ENCODE measurements around the gene ACBD4. TPM values are rescaled to one million over a fixed set of nuclear protein-coding genes. Genes with fewer than 3 reads are reported as not detected.

ACBD4 gene
- total and polyA plus RNA-seq, 10 of the 15 experiments (the other 5 are each of a cell fraction or from before 2014, with no cell fraction given) = 0.20 to 13.8 (median 6.9) TPM

DNA sequence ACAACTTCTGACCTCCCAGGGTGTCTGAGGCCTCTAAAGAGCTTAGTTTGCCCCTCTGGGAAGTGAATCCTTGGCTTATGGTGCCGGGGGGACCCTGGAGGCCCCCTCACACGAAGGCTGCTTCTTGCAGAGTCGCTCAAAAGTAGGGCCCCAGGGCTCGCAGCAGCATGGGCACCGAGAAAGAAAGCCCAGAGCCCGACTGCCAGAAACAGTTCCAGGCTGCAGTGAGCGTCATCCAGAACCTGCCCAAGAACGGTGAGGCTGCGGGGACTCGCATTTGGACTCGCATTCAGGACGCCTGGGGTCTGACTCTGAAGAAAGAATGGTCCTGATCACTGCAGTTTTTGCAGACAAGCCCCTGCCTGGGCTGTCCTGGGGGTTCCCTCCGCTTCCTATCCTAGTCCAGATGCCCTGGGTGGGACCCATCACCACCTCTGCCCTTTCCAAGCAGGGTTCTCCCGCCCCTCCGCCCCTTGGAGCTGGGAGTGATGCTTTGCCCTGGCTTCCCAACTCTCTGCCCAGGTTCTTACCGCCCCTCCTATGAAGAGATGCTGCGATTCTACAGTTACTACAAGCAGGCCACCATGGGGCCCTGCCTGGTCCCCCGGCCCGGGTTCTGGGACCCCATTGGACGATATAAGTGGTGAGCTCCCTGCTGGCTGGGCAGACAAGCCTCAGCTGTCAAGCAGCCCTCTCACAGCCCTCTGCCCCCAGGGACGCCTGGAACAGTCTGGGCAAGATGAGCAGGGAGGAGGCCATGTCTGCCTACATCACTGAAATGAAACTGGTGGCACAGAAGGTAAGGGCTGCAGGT lies 698 bp downstream of the ACBD4 start:
- Histone ChIP-seq H3K36me3 (ENCODE audit: control insufficient read depth in 2 of 2, insufficient read depth in 2 of 2, low read length in 1 of 2) (no peaks in the 10 kb centered on the region), H3K79me2 (ENCODE audit: control insufficient read depth, insufficient read depth, low read length) (peaks cover 4% of the 10 kb centered on the region), H3K4me2 (ENCODE audit: control insufficient read depth, insufficient read depth) (peak overlapping the region; percentile 99), H3K4me3 (peak overlapping the region; percentile 84), H2AFZ (ENCODE audit: control insufficient read depth, low read depth, low read length) (peak overlapping the region; percentile 73), H3K4me1 (ENCODE audit: control insufficient read depth, insufficient read depth, low read length) (peaks cover 8% of the 10 kb centered on the region), H3K27me3 (replicated peaks in 1 of 2; ENCODE audit: control insufficient read depth in 2 of 2, insufficient read depth in 2 of 2, low read length in 1 of 2) (no peaks in the 10 kb centered on the region), H3K9ac (ENCODE audit: control insufficient read depth, insufficient read depth, low read length) (peak overlapping the region; percentile 85), H3K9me3 (replicated peaks; ENCODE audit: control insufficient read depth, insufficient read depth, low read length) (no peaks in the 10 kb centered on the region), H3K27ac (ENCODE audit: control insufficient read depth, insufficient read depth) (peak overlapping the region; percentile 28), H4K20me1 (ENCODE audit: control insufficient read depth, insufficient read depth) (no peaks in the 10 kb centered on the region)
- SMC1A ChIA-PET (ENCODE audit: uncharacterized antibody, unreplicated experiment) = interaction anchor here (0.6 to 3.4 kb wide), 26 partner anchors 8 to 361 kb away, joined by 3 to 81 read pairs (median 4); partner anchors contain the start of genes HEXIM1 and HEXIM2
- DNase-seq (ENCODE audit: low read depth, low spot score) (no peak), FAIRE-seq (no peak), ATAC-seq (no peak)
- POLR2A ChIA-PET = interaction anchor here (0.6 to 2.4 kb wide), 8 partner anchors 8 to 176 kb away, joined by 3 to 49 read pairs (median 4); partner anchors contain the start of gene HEXIM1
- 50% methylated on average over 21 of the region's 21 CpGs for WGBS (ENCODE audit: insufficient coverage, insufficient replicate concordance, low lambda C conversion rate, missing lambda C conversion rate)
- no peak for TF ChIP-seq TCF3 (IDR thresholded peaks at IDR 0.05; ENCODE audit: borderline replicate concordance, insufficient read depth, low read depth, low read length)
- no peak for TF ChIP-seq GATAD2B (conservative IDR thresholded peaks at IDR 0.05; ENCODE audit: low read depth)
- 0 out of 2 replicates have a peak, but pooled peaks have one; percentile 0 for TF ChIP-seq MXI1 (IDR thresholded peaks at IDR 0.05; ENCODE audit: low read depth, low read length)
- TSS peak; percentile 84 for BruUV-seq (replicated peaks)
- intact Hi-C loops (cut with micrococcal nuclease; ENCODE audit: unreplicated experiment) = loop anchor here (1.0 kb wide), 3 partner anchors 16 to 216 kb away; no protein-coding TSS in a partner anchor
- RAD21 ChIA-PET (ENCODE audit: unreplicated experiment) = interaction anchor here (0.6 to 3.2 kb wide), 40 partner anchors 8 to 361 kb away, joined by 3 to 121 read pairs (median 4); partner anchors contain the start of genes EFTUD2, HEXIM1, HEXIM2 and MAP3K14
- CTCF ChIA-PET = interaction anchor here (0.5 to 9.4 kb wide), 79 partner anchors 11 to 716 kb away, joined by 3 to 291 read pairs (median 4); partner anchors contain the start of genes FZD2, HEXIM1, HEXIM2 and NMT1
- in situ Hi-C loops (cut with MboI) = loop anchor here (5.0 kb wide), 1 partner anchor 61 kb away; no protein-coding TSS in a partner anchor

All from GM12878 (cell line).